GM21390 (cell line): ENCODE data around the gene TMEM59.
"Not testable (repeated sequence)": the region's sequence is repeated elsewhere in the genome, so short reads cannot be mapped to it uniquely, and the experiment has no call there.

Experiments
- ATAC-seq: cut with Tn5 transposase; IDR thresholded peaks from one replicate; pipeline ENCODE4 v1.9.1; 2021; ENCODE audit not compliant: unreplicated experiment

Gene TMEM59

GRCh38 chr1:54013393-54014008, 39.5 kb downstream of the TMEM59 start:
- no peak for ATAC-seq

- ATAC-seq, result no peak
Observed at GRCh38 chr1:54012863-54013262, 40.1 kb downstream of the TMEM59 start.

- ATAC-seq, result no peak
Observed at GRCh38 chr1:54012008-54012325, 41.0 kb downstream of the TMEM59 start.

DNA sequence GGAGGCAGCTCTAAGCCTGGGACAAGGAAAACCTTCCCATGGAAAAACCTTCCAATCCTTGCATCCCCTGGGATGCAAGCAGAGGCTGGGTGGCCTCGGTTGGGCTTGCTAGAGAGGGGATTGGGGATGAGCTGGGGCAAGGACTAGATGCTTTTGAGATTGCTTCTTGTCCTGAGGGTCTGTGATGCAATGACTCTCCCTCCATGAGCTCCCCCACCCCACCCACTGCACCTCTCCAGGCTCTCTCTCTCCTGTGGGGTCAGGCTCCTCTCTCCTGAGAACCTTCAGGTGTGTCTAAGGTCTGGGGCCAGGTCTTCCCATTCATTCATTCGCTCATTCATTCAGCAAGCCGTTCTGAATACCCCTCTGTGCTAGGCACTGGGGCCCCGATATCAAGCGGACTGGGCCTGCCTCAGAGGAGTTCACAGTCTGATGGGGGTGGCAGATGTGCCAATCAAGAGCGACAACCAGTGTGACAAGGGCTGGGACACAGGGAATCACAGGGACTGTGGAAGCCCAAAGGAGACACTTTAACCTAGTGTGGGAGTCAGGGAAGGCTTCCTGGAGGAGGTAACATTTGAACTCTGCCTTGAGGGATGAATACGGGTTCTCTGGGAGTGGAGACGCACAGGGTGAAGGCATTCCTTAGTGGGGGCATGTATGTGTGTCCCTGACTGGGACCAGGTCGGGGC, 41.5 kb downstream of the TMEM59 start:
- ATAC-seq, result no peak

- ATAC-seq, result no peak
Observed at GRCh38 chr1:54010415-54011117, 42.4 kb downstream of the TMEM59 start.

GRCh38 chr1:54009406-54009805, 43.6 kb downstream of the TMEM59 start:
- no peak for ATAC-seq

DNA sequence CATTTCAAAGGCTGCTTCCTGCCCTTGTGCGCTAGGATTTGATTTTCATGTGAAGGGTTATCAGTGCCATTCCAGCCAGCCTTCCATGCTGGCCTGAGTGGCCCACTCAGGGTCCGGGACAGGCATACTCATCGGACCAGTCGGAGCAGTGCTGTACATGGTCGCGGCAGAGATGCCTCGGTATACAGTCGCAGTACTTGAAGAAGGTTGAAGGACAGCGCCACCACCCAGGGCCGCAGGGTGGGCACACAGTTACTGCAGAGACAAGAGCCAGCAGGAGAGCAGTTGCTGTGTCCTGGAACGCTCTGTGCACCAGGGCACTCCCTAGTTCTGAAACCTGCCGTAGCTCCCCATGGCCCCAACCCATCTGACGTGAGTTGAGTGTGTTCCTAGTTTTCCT, 44.1 kb downstream of the TMEM59 start:
- no peak for ATAC-seq

- no peak for ATAC-seq
Observed at GRCh38 chr1:54007613-54008012, 45.4 kb downstream of the TMEM59 start.

GRCh38 chr1:54006508-54006907, 46.5 kb downstream of the TMEM59 start:
- no peak for ATAC-seq

DNA sequence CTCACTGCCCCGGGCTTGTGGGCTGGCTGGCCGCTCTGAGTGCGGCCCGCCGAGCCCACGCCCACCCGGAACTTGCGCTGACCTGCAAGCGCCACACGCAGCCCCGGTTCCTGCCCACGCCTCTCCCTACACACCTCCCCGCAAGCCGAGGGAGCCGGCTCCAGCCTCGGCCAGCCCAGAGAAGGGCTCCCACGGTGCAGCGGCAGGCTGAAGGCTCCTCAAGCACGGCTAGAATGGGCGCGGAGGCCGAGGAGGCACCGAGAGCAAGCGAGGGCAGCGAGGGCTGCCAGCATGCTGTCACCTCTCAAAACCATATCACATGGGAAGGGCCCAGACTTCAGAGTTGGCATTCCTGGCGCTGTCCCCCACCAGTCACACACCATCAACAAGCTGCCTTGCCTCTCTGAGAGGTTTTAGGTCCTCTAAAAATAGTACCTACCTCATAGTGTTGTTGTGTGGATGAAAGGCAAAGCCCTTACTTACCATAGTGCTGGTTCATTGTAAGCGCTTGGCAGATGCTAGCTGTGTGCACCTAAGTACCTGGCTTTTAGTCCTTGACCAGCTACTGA, 48.4 kb downstream of the TMEM59 start:
- no peak for ATAC-seq

DNA sequence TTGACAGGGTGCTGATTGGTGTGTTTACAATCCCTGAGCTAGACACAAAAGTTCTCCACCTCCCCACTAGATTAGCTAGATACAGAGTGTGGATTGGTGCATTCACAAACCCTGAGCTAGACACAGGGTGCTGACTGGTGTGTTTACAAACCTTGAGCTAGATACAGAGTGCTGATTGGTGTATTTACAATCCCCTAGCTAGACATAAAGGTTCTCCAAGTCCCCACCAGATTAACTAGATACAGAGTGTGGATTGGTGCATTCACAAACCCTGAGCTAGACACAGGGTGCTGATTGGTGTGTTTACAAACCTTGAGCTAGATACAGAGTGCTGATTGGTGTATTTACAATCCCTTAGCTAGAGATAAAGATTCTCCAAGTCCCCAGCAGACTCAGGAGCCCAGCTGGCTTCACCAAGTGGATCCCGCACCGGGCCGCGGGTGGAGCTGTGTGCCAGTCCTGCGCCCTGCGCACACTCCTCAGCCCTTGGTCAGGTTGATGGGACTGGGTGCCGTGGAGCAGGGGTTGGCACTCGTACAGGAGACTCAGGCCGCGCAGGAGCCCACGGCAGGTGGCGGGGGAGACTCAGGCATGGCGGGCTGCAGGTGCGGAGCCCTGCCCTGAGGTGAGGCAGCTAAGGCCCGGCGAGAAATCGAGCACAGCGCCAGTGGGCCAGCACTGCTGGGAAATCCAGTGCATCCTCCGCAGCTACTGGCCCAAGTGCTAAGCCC, 49.1 kb downstream of the TMEM59 start:
- not testable (repeated sequence) for ATAC-seq

DNA sequence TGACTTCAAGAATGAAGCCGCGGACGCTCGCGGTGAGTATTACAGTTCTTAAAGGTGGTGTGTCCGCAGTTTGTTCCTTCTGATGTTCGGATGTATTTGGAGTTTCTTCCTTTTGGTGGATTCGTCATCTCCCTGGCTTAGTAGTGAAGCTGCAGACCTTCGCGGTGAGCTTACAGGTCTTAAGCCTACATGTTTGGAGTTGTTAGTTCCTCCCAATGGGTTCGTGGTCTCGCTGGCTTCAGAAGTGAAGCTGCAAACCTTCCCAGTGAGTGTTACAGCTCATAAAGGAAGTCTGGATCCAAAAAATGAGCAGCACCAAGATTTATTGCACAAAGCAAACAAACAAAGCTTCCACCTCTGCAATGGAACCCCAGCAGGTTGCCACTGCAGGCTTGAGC, 49.8 kb downstream of the TMEM59 start:
- no peak for ATAC-seq

DNA sequence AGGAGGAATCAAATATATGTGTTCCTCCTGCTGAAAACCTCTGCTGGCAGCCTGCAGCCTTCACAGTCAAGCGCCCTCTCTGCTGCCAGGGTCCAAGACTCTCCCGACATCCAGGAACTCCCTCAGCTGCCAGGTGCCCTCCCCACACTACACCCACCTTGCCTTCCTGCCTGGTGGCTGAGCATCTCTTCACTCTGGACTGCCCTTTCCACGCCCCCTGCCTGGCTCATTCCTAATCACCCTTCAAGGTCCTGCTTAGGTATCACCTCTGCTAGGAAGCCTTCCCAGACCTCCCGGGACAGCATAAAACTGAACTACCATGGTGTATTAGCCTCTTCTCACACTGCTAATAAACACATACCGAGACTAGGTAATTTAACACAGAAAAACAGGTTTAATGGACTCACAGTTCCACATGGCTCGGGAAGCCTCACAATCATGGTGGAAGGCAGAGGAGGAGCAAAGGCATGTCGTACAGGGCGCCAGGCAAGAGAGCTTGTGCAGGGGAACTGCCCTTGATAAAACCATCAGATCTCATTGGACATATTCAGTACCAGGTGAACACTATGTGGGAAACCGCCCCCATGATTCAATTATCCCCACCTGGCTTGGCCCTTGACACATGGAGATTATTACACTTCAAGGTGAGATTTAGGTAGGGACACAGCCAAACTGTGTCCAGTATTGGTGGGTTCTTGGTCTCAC, 50.3 kb downstream of the TMEM59 start:
- ATAC-seq, result no peak

DNA sequence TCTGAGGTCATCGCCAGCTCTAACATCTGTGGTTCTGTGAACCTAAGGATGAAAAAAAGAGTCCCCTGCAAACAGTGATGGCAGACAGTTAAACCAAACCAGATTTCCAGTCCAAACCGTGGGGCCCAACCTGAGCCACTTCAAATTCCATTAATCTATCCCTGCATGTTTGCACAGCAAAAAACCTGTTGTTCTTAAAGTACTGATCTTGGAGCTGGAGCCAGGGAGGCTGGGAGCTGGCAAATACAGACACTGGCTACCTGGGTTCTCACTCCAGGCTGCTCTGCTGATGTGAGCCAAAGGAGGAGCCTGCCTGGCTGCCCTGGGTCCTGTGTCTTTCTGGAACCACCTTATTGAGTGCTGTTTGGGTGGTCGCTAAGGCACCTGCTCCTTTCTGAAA, 51.4 kb downstream of the TMEM59 start:
- ATAC-seq, result no peak

DNA sequence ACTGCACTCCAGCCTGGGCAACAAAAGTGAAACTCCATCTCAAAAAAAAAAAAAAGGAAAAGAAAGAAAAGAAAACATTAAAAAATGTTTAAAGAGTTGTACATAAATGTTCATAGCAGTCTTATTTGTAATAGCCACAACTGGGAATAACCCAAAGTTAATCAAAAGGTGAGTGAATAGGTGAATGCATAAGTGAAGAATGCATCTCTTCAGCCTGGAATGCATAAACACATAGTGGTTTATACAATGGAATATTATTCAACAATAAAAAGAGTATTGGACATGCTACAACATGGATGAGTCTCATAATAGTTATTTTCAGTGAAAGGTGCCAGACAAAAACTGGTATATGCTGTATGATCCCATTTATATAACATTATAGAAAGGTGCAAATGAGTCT, 53.1 kb downstream of the TMEM59 start:
- ATAC-seq, result no peak

- no peak for ATAC-seq
Observed at GRCh38 chr1:53998223-53998622, 54.8 kb downstream of the TMEM59 start.

DNA sequence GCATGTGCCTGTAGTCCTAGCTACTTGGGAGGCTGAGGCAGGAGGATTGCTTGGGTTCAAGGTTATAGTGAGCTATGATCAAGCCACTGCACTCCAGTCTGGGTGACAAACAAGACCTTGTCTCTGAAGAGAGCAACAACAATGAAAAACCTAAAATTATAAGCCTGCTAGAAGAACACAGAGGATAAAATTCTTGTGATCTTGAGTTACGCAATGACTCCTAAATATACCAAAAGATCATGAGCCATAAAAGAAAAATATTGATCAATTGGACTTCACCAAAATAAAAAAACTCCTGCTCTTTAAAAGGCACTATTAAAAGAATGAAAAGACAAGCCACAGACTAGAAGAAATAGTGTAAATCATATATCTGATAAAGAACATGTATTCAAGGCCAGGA, 57.3 kb downstream of the TMEM59 start:
- no peak for ATAC-seq

DNA sequence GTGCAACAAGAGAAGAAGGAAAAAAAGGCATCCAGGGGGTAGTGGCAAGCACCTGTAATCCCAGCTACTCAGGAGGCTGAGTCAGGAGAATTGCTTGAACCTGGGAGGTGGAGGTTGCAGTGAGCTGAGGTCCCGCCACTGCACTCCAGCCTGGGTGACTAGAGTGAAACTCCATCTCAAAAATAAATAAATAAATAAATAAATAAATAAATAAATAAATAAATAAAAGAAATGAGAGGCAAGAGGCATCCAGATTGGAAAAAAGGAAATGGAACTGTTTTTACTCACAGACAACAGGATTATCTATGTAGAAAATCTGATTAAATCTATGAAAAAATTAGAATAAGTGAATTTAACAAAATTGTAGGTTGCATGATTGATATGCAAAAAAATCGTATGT, 58.5 kb downstream of the TMEM59 start:
- not testable (repeated sequence) for ATAC-seq

DNA sequence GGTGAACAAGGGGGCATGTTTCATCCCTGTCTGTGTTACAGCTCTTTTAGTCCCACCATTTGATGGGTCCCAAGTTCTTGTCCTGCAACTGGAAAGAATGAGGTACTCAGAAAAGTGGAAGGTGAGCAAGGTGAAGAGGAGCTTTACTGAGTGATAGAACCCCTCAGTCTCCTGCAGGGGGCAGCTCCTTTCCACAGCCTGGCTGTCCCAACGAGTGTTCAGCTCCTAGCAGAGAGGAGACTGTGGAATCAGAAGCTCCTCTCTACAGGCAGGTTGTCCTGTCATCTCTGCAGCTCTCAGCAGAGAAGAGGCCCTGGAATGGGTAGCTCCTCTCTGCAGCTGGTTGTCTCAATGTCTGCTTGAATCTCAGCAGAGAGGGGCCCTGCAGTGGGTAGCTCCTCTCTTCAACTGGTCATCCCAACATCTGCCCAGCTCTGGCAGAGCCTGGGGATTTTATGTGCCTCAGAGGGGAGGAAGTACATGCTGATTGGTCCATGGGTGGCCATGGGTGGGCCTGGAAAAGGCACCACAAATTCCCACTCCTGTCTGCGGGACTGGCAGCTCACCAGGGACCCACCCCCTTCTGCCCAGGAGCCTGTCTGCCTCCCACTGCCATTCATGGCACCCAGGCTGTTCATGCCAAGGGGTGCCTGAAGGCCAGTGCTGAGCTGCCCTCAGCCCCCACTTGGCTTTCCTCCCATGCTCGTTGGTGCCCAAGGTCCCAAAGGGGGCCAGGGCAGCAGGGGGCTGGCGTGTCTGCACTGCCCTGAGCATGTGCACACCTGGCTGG, 60.7 kb downstream of the TMEM59 start:
- no peak for ATAC-seq

DNA sequence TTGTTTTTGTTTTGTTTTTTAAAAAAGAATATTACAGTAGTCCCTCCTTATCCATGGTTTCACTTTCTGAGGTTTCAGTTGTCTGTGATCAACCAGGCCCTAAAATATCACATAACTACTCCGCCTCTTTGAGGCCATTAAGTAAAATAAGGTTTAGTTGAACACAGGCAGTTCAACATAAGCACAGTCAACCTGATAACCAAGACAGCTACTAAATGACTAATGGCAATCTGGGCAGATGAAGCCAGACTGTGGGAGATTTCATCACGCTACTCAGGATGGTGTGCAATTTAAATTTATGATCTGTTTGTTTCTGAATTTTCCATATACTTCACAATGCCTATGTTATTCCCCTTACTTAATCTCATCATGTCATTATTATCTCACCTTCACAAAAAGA, 65.1 kb downstream of the TMEM59 start:
- ATAC-seq, result no peak
